Measurements from ENCODE around the gene PTMS. TPM values are rescaled to one million over a fixed set of nuclear protein-coding genes. Genes with fewer than 3 reads are reported as not detected.

PTMS gene
- total RNA-seq (100 to 1,000 TPM in 6 of 9 donors, 10 to 100 TPM in 3; 27.0 to 269 (median 127) TPM), polyA plus RNA-seq (1,000 to 10,000 TPM in 1 of 3 donors, 100 to 1,000 TPM in 2; 134 to 1,405 (median 631) TPM)
- long read RNA-seq, donor 1, transcript PTMS-207 (5 exons, 1,150 nt) = major isoform, 7 of 15 reads
- long read RNA-seq, donor 1, partial matches to known transcripts = 8 of 15 reads
- long read RNA-seq, donor 1, other reads (novel, unspliced or antisense) = 0 of 15 reads
- long read RNA-seq, donor 2, transcript PTMS-207 (5 exons, 1,150 nt) = major isoform, 6 of 7 reads
- long read RNA-seq, donor 2, partial matches to known transcripts = 0 of 7 reads
- long read RNA-seq, donor 2, other reads (novel, unspliced or antisense) = 0 of 7 reads
- long read RNA-seq, donor 3, partial matches to known transcripts = 8 of 12 reads
- long read RNA-seq, donor 3, other reads (novel, unspliced or antisense) = 0 of 12 reads
- long read RNA-seq, donor 4, partial matches to known transcripts = 9 of 20 reads
- long read RNA-seq, donor 4, other reads (novel, unspliced or antisense) = 10 of 20 reads
- long read RNA-seq, donor 5, transcript PTMS-207 (5 exons, 1,150 nt) = major isoform, 73 of 106 reads
- long read RNA-seq, donor 5, partial matches to known transcripts = 4 of 106 reads
- long read RNA-seq, donor 5, other reads (novel, unspliced or antisense) = 25 of 106 reads
- long read RNA-seq, donor 6, partial matches to known transcripts = 24 of 29 reads
- long read RNA-seq, donor 6, other reads (novel, unspliced or antisense) = 1 of 29 reads
- long read RNA-seq, donor 7, transcript PTMS-207 (5 exons, 1,150 nt) = major isoform, 9 of 9 reads
- long read RNA-seq, donor 7, partial matches to known transcripts = 0 of 9 reads
- long read RNA-seq, donor 7, other reads (novel, unspliced or antisense) = 0 of 9 reads
- long read RNA-seq, donor 8, transcript PTMS-207 (5 exons, 1,150 nt) = major isoform, 34 of 35 reads
- long read RNA-seq, donor 8, partial matches to known transcripts = 0 of 35 reads
- long read RNA-seq, donor 8, other reads (novel, unspliced or antisense) = 0 of 35 reads
- long read RNA-seq, donor 9, transcript PTMS-207 (5 exons, 1,150 nt) = major isoform, 8 of 22 reads
- long read RNA-seq, donor 9, partial matches to known transcripts = 13 of 22 reads
- long read RNA-seq, donor 9, other reads (novel, unspliced or antisense) = 0 of 22 reads
- long read RNA-seq, donor 10, transcript PTMS-207 (5 exons, 1,150 nt) = major isoform, 14 of 24 reads
- long read RNA-seq, donor 10, partial matches to known transcripts = 9 of 24 reads
- long read RNA-seq, donor 10, other reads (novel, unspliced or antisense) = 0 of 24 reads

- Histone ChIP-seq H3K4me1 (replicated peaks in 1 of 2) (peaks cover 25 to 38% of the 10 kb centered on the region in 2 donors), H3K4me3 (peak within 1 kb of the TSS; percentile 34 to 98 (median 84)), H3K36me3 (replicated peaks in 1 of 2) (peaks cover 0 to 10% of the 10 kb centered on the region in 2 donors), H3K27ac (peak within 1 kb of the TSS in 4 of 5 donors; percentile 48 to 97 (median 76)), H3K9me3 (replicated peaks in 1 of 3) (no peaks in the 10 kb centered on the region), H3K27me3 (no peaks in the 10 kb centered on the region)
- WGBS, 4 donors = 2 to 3% (median 2%) methylated on average over 21 to 63 of the region's 63 CpGs
- intact Hi-C loops (cut with DNase I) = loop anchor here in 1 of 2 donors (2.0 kb wide), 1 partner anchor 17 kb away; no protein-coding TSS in a partner anchor
- DNase-seq = peak; percentile 57 to 88 (median 84)
- TF ChIP-seq CTCF (IDR thresholded peaks at IDR 0.05) = no peak
- peak; percentile 85 to 93 for TF ChIP-seq POLR2A (IDR thresholded peaks at IDR 0.05)
Observed at GRCh38 chr12:6765634-6766581, at the start of gene PTMS. PTMS (plus strand) TSS chr12:6766363; CDS start chr12:6766706, 343 bp downstream.

- WGBS, 4 donors = 66 to 87% (median 72%) methylated on average over 7 to 9 of the region's 10 CpGs
- no peak for DNase-seq
- intact Hi-C loops (cut with DNase I) = no loop called here
- no peaks in the 10 kb centered on the region for H3K4me1 ChIP-seq (replicated peaks in 1 of 2)
- peaks cover 13% of the 10 kb centered on the region for H3K27me3 ChIP-seq
- H3K9me3 ChIP-seq (replicated peaks in 1 of 3) = no peaks in the 10 kb centered on the region
- TF ChIP-seq POLR2A (IDR thresholded peaks at IDR 0.05) = no peak
- TF ChIP-seq CTCF (IDR thresholded peaks at IDR 0.05) = no peak
- no peaks in the 10 kb centered on the region for H3K36me3 ChIP-seq (replicated peaks in 1 of 2)
- no peak overlapping the region for H3K27ac ChIP-seq
- H3K4me3 ChIP-seq = no peak overlapping the region
Observed at GRCh38 chr12:6716874-6717437, 49.2 kb upstream of the PTMS start.

- intact Hi-C loops (cut with DNase I) = no loop called here
- no peak overlapping the region for H3K27ac ChIP-seq
- H3K36me3 ChIP-seq (replicated peaks in 1 of 2) = peaks cover 0 to 4% of the 10 kb centered on the region in 2 donors
- WGBS, 4 donors = 75 to 80% (median 77%) methylated on average over 3 of the region's 3 CpGs
- peaks cover 6 to 12% of the 10 kb centered on the region in 2 donors for H3K4me1 ChIP-seq (replicated peaks in 1 of 2)
- peak overlapping the region in 1 of 4 donors; percentile 62 for H3K4me3 ChIP-seq
- TF ChIP-seq POLR2A (IDR thresholded peaks at IDR 0.05) (no peak), CTCF (IDR thresholded peaks at IDR 0.05) (no peak)
- no peak for DNase-seq
- H3K9me3 ChIP-seq (replicated peaks in 1 of 3) = no peaks in the 10 kb centered on the region
- H3K27me3 ChIP-seq = no peaks in the 10 kb centered on the region
Observed at GRCh38 chr12:6722863-6723262, 43.3 kb upstream of the PTMS start.

Measured in adrenal gland (tissue), 19 donors.